ENCODE data around the gene KCNE2. TPM values are rescaled to one million over a fixed set of nuclear protein-coding genes. Genes with fewer than 3 reads are reported as not detected.

Gene KCNE2, protein sequence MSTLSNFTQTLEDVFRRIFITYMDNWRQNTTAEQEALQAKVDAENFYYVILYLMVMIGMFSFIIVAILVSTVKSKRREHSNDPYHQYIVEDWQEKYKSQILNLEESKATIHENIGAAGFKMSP
- total RNA-seq (2022) (not detected in 2 replicates), Bru-seq, nascent RNA (not detected), BruChase-seq, experiment 1, labeled RNA remaining after a 6-hour chase (percentile 9 among the genes with signal in this experiment), BruChase-seq, experiment 2, labeled RNA remaining after a 2-hour chase (percentile 22 among the genes with signal in this experiment)
- long read RNA-seq: 0 reads

- BruUV-seq (replicated peaks): no TSS peak
- H3K27ac Mint-ChIP-seq (ENCODE audit: low read depth, unreplicated experiment): no peak within 1 kb of the TSS
- no peak within 1 kb of the TSS for H3K4me3 Mint-ChIP-seq (ENCODE audit: unreplicated experiment)
- intact Hi-C loops (cut with micrococcal nuclease): no loop called here
- ChIA-PET CTCF (interaction anchor here (0.6 to 2.5 kb wide), 6 partner anchors 9 to 449 kb away, joined by 3 to 20 read pairs (median 6); no protein-coding TSS in a partner anchor), POLR2A (no interaction called here)
- TF ChIP-seq, protein P1, sequence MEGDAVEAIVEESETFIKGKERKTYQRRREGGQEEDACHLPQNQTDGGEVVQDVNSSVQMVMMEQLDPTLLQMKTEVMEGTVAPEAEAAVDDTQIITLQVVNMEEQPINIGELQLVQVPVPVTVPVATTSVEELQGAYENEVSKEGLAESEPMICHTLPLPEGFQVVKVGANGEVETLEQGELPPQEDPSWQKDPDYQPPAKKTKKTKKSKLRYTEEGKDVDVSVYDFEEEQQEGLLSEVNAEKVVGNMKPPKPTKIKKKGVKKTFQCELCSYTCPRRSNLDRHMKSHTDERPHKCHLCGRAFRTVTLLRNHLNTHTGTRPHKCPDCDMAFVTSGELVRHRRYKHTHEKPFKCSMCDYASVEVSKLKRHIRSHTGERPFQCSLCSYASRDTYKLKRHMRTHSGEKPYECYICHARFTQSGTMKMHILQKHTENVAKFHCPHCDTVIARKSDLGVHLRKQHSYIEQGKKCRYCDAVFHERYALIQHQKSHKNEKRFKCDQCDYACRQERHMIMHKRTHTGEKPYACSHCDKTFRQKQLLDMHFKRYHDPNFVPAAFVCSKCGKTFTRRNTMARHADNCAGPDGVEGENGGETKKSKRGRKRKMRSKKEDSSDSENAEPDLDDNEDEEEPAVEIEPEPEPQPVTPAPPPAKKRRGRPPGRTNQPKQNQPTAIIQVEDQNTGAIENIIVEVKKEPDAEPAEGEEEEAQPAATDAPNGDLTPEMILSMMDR (IDR thresholded peaks at IDR 0.05; ENCODE audit: unreplicated experiment): no peak
- H3K36me3 Mint-ChIP-seq (ENCODE audit: insufficient read depth, unreplicated experiment): no peaks in the 10 kb centered on the region
- H3K27me3 Mint-ChIP-seq (ENCODE audit: insufficient read depth, unreplicated experiment): peaks cover 26% of the 10 kb centered on the region
- peaks cover 6% of the 10 kb centered on the region for H3K4me1 Mint-ChIP-seq (ENCODE audit: insufficient read depth, unreplicated experiment)
- no peak for DNase-seq (ENCODE audit: unreplicated experiment)
- H3K9me3 Mint-ChIP-seq (ENCODE audit: unreplicated experiment): no peaks in the 10 kb centered on the region
Measured at GRCh38 chr21:34363733-34364132, at the start of gene KCNE2. Gene KCNE2, plus strand, starts transcription at chr21:34364006. Its CDS starts 6,473 bp downstream, at chr21:34370479.

DNA sequence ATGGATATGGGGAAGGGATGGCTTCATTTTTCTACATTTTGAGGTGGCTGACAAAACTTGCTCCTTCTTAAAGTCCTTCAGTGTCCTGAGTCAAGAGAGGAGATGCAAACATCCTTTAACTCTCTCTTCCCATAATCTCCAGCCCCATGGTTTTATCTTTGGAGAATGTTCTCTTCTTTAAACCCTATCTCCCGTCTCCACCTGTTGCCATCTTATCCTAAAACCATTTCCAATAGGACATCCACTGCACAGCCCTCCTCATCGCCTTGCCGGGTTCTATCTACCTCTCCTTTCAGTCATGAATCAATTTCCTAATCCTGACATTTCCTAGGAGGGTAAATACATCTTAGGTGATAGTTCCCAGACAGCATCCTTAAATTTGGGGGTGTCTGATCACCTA, 44.2 kb upstream of the KCNE2 start:
- CTCF ChIA-PET: no interaction called here
- H3K4me3 Mint-ChIP-seq (ENCODE audit: unreplicated experiment): no peak overlapping the region
- no peak for DNase-seq (ENCODE audit: unreplicated experiment)
- intact Hi-C loops (cut with micrococcal nuclease): no loop called here
- TF ChIP-seq, protein P1 (IDR thresholded peaks at IDR 0.05; ENCODE audit: unreplicated experiment): no peak
- no peaks in the 10 kb centered on the region for H3K36me3 Mint-ChIP-seq (ENCODE audit: insufficient read depth, unreplicated experiment)
- POLR2A ChIA-PET: interaction anchor here (0.9 kb wide), 1 partner anchor 343 kb away, joined by 3 read pairs; no protein-coding TSS in a partner anchor
- peaks cover 54% of the 10 kb centered on the region for H3K27me3 Mint-ChIP-seq (ENCODE audit: insufficient read depth, unreplicated experiment)
- H3K4me1 Mint-ChIP-seq (ENCODE audit: insufficient read depth, unreplicated experiment): no peaks in the 10 kb centered on the region
- H3K27ac Mint-ChIP-seq (ENCODE audit: low read depth, unreplicated experiment): no peak overlapping the region
- no peaks in the 10 kb centered on the region for H3K9me3 Mint-ChIP-seq (ENCODE audit: unreplicated experiment)
- BruUV-seq (replicated peaks): no TSS peak

- BruUV-seq (replicated peaks): no TSS peak
- intact Hi-C loops (cut with micrococcal nuclease): no loop called here
- H3K36me3 Mint-ChIP-seq (ENCODE audit: insufficient read depth, unreplicated experiment): no peaks in the 10 kb centered on the region
Measured at GRCh38 chr21:34320011-34320410, 43.8 kb upstream of the KCNE2 start.

DNA sequence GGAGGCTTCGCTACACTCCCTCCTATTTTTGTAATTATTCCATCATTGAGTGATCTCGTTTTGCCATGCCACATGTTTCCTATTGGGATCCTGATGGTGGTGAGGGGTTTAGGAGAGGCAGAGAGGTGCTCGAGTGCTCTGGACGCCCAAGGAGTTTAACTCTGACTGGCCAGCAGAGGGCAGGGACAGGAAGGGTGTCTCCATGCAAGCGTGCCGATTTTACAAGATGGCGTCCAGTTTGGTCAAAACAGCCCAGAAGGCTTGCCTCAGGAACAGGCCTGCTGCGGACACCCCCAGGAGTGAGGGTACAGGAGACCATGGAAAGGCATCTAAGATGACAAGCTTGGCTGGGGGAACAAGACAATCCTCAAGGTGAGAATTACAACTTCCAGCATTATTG, 33.8 kb upstream of the KCNE2 start:
- POLR2A ChIA-PET: no interaction called here
- CTCF ChIA-PET: no interaction called here
- H3K27ac Mint-ChIP-seq (ENCODE audit: low read depth, unreplicated experiment): no peak overlapping the region
- no peak for DNase-seq (ENCODE audit: unreplicated experiment)
- H3K27me3 Mint-ChIP-seq (ENCODE audit: insufficient read depth, unreplicated experiment): peaks cover 12% of the 10 kb centered on the region
- no TSS peak for BruUV-seq (replicated peaks)
- no peaks in the 10 kb centered on the region for H3K9me3 Mint-ChIP-seq (ENCODE audit: unreplicated experiment)
- H3K4me3 Mint-ChIP-seq (ENCODE audit: unreplicated experiment): no peak overlapping the region
- no peaks in the 10 kb centered on the region for H3K36me3 Mint-ChIP-seq (ENCODE audit: insufficient read depth, unreplicated experiment)
- H3K4me1 Mint-ChIP-seq (ENCODE audit: insufficient read depth, unreplicated experiment): no peaks in the 10 kb centered on the region
- TF ChIP-seq, protein P1 (IDR thresholded peaks at IDR 0.05; ENCODE audit: unreplicated experiment): no peak
- intact Hi-C loops (cut with micrococcal nuclease): no loop called here

More at GRCh38 chr21:34320011-34320410, 43.8 kb upstream of the KCNE2 start:
- Mint-ChIP-seq H3K4me3 (ENCODE audit: unreplicated experiment) (no peak overlapping the region), H3K9me3 (ENCODE audit: unreplicated experiment) (no peaks in the 10 kb centered on the region), H3K27ac (ENCODE audit: low read depth, unreplicated experiment) (no peak overlapping the region), H3K4me1 (ENCODE audit: insufficient read depth, unreplicated experiment) (no peaks in the 10 kb centered on the region), H3K27me3 (ENCODE audit: insufficient read depth, unreplicated experiment) (peaks cover 54% of the 10 kb centered on the region)
- ChIA-PET POLR2A (no interaction called here), CTCF (interaction anchor here (0.7 kb wide), 1 partner anchor 47 kb away, joined by 3 read pairs; no protein-coding TSS in a partner anchor)
- TF ChIP-seq, protein P1 (IDR thresholded peaks at IDR 0.05; ENCODE audit: unreplicated experiment): no peak
- DNase-seq (ENCODE audit: unreplicated experiment): no peak
